Stimulated activated CD8-positive, alpha-beta memory T cell treated with anti-CD3 and anti-CD28 coated beads, Interleukin-7, amount 100 ng/mL, for 24 hours (primary cell): ENCODE measurements around the gene KRTAP29-1.
"Not testable (repeated sequence)": the region's sequence is repeated elsewhere in the genome, so short reads cannot be mapped to it uniquely, and the experiment has no call there.

ENCODE experiments used
- DNase-seq: peaks from one replicate; pipeline ENCODE4 v3.0.0-alpha.2; 2020; ENCODE audit warnings: low read depth

The KRTAP29-1 gene

DNA sequence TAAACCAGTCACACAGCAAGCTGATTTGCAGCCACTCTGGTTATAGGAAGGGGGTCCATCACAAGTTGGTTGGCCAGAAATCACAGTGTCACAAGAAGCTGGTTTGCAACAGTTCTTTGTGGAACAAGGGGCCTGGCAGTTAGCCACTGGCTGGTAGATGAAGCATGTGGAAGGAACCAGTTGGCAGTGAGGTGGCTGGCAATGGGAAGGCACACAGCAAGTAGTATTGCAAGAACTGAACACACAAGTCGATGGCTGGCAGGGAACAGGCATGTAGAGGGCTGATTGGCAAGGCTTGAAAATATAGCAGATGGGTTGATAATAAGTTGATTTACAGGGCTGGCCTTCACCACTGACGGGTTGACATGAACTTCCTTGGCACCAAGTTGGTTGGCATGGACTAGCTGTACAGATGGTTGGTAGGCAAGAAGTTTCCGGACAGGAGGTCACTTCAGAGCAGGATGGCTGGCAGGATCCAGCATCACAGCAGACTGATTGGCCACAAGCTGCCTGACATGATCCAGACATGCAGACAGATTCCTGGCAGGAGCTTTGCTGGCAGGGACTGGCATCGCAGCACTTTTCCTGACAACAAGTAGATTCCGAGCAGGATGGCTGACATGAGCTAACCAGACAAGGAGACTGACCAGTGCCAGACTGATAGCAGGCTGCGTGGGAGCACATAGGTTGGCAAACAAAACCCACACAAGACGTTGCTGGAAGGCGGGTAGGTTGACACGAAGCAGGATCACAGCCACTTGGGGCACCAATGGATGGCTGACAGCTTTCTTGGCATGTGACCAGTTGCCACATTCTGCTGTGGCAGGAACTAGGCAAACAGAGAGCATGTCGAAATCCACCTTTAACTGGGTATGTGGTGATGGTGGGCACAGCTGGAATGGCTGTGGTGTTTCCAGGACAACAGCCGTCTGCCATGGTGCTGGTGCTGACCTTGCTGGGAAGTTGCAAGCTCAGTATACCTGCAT lies at the start of gene KRTAP29-1:
Gene KRTAP29-1 (minus strand): TSS at position 936 of the 986 bp plus-strand sequence. CDS start 0 bp downstream, at position 936.
- DNase-seq, result no peak

GRCh38 chr17:41351177-41351576 lies 48.5 kb upstream of the KRTAP29-1 start:
- no peak for DNase-seq

DNA sequence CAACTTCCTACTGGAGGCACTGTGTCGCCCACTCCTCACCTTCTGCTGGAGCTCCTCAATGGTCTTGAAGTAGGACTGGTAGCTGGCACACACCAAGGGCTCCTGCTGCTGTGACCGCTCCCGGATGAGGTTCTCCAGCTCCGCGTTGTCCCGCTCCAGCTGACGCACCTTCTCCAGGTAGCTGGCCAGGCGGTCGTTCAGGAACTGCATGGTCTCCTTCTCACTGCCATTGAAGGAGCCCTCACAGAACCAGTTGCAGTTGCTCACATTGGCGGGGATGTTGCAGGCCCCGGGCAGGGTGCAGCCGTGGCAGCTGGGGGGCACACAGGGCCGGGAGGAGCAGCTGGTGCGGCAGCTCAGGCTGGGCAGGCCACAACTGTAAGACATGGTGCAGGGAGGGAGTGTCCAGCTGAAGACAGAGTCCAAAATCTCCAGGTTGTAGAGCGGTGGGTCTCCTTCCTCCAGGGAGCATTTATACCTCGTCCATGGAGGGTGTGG lies 47.8 kb upstream of the KRTAP29-1 start, which contains the start of gene KRT33A:
Gene KRT33A (minus strand): TSS at position 448 of the 498 bp plus-strand sequence. CDS start 61 bp downstream, at position 387.
- not testable (repeated sequence) for DNase-seq

GRCh38 chr17:41347869-41348760 lies 45.5 kb upstream of the KRTAP29-1 start:
- no peak for DNase-seq

GRCh38 chr17:41346421-41346820 lies 43.8 kb upstream of the KRTAP29-1 start:
- not testable (repeated sequence) for DNase-seq

DNA sequence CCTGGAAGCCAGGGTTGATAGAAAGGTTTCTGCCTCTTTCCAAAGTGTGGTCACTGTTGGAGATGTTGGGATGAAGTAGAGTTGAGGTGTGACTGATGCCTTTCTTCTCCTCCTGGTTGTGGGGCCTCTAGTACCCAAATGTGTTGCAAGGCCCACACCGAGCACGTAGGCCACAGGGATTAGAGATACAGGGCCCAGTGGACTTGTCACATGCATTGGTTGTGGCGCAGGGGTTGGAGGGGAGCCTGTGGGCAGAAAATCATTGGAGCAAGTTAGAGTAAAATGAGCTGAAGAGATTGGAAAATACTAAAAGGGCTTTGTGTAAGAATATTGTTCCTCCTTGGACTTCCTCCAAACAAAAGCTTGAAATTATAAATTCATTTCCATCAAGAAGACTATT lies 43.3 kb upstream of the KRTAP29-1 start:
- DNase-seq, result no peak

- DNase-seq, result no peak
Measured at GRCh38 chr17:41343029-41343428, 40.4 kb upstream of the KRTAP29-1 start.

- no peak for DNase-seq
Measured at GRCh38 chr17:41340934-41341861, 38.5 kb upstream of the KRTAP29-1 start.

DNA sequence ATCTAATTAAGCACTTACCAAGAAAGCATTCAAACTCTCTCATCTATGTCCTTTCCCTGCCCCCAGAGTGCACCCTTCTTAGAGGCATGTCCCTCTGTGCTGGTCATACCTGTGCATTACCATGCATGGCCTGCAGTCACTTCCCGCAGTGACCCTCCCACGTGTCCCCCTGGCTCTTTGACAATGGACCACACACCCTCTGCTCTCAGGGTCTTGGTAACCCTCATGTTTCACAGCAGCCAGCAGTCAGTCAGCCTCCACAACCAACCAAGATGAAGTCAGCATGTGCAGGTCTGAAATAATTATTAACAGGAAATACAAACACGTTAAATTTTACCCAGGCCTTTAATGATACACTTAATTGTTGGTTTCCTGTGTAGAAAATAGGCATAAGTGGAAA lies 37.8 kb upstream of the KRTAP29-1 start:
- DNase-seq, result no peak

GRCh38 chr17:41339571-41340172 lies 37.0 kb upstream of the KRTAP29-1 start:
- DNase-seq, result no peak

DNA sequence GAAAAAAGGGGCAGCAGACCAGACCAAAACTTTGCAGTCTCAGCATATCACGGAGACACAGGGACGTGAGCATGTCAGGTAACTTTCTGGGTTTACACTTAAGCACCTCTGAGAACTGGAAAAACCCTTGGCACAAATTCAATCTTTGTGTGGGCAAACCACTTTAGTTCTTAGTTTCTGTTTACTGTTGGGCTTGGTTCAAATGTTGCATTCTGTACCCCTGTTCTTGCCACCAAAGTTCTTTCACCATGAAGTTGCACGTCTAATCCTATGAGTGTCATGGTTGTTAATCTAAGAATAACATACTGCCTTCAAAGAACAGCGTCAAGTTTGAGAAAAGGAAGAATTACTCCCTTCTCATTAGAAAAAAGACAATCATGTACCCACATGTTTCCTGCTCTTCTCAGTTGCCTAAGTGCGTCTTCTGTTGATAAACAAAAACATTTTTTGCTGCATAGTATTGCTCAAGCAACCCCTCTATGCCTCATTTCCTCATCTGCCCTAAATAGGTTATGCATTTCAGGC lies 36.4 kb upstream of the KRTAP29-1 start:
- DNase-seq, result no peak

- DNase-seq, result no peak
Measured at GRCh38 chr17:41335747-41336146, 33.1 kb upstream of the KRTAP29-1 start.

- DNase-seq, result no peak
Measured at GRCh38 chr17:41334385-41335305, 32.0 kb upstream of the KRTAP29-1 start.

DNA sequence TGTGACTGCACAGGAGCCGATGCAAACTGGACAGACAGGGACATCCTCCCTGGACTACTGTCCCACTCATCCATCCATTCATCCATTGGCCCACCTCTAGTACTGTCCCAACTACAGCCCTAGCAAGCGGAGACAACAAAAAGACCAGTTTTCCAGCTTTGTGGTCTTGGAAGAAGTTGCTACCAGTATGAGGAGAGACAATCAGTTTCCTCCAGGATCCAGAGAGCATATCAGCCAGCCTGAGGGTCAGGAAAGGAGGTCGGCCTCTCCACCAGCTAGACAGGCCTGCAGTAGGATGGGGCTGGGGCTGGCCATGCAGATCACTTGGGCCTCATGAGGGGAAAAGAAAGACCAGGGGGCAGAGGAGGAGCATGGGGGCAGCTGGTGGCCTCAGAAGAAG lies 31.2 kb upstream of the KRTAP29-1 start:
- no peak for DNase-seq

GRCh38 chr17:41333098-41333497 lies 30.4 kb upstream of the KRTAP29-1 start:
- no peak for DNase-seq

GRCh38 chr17:41332239-41332638 lies 29.6 kb upstream of the KRTAP29-1 start:
- DNase-seq, result no peak

DNA sequence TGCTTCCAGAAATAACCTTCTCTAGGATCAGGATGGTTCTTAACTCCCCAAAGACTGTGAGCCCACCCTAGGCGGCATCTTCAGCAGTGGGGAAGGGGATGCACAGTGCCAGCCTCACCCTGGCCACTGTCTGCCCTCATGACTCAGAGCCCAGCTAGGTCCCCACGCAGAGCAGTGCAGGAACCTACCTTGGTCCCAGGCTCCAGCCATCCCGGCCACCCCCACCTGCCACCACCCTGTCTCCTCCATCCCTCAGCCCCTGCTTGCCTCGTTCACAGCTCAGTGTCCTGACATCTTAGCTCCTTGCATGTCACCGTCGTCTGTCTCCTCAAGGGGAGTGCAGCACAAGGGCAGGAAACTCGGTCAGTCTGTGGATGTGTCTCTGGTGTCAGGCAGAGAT lies 29.0 kb upstream of the KRTAP29-1 start:
- no peak for DNase-seq

GRCh38 chr17:41329279-41329948 lies 26.8 kb upstream of the KRTAP29-1 start:
- DNase-seq, result no peak

GRCh38 chr17:41328207-41328606 lies 25.6 kb upstream of the KRTAP29-1 start:
- no peak for DNase-seq
